ENCODE results near the gene TMEM140. TPM values are rescaled to one million over a fixed set of nuclear protein-coding genes. Genes with fewer than 3 reads are reported as not detected.

TMEM140 gene
- total and polyA plus RNA-seq, 2 experiments from 2014 or later, result 10.4 TPM; not detected in 1

GRCh38 chr7:135197343-135197742 lies 49.5 kb downstream of the TMEM140 start:
- no peaks in the 10 kb centered on the region for H3K27me3 ChIP-seq
- H3K4me1 ChIP-seq (ENCODE audit: low read depth), result peaks cover 12% of the 10 kb centered on the region
- DNase-seq (ENCODE audit: low read depth in 1 of 2, low spot score in 1 of 2), result no peak
- no peak overlapping the region for H3K4me3 ChIP-seq
- no peak for TF ChIP-seq CTCF (IDR thresholded peaks at IDR 0.05; ENCODE audit: low read depth, low read length)
- H3K36me3 ChIP-seq, result peaks cover 23% of the 10 kb centered on the region
- H3K27ac ChIP-seq, result no peak overlapping the region
- no peaks in the 10 kb centered on the region for H3K9me3 ChIP-seq (ENCODE audit: low read depth)

DNA sequence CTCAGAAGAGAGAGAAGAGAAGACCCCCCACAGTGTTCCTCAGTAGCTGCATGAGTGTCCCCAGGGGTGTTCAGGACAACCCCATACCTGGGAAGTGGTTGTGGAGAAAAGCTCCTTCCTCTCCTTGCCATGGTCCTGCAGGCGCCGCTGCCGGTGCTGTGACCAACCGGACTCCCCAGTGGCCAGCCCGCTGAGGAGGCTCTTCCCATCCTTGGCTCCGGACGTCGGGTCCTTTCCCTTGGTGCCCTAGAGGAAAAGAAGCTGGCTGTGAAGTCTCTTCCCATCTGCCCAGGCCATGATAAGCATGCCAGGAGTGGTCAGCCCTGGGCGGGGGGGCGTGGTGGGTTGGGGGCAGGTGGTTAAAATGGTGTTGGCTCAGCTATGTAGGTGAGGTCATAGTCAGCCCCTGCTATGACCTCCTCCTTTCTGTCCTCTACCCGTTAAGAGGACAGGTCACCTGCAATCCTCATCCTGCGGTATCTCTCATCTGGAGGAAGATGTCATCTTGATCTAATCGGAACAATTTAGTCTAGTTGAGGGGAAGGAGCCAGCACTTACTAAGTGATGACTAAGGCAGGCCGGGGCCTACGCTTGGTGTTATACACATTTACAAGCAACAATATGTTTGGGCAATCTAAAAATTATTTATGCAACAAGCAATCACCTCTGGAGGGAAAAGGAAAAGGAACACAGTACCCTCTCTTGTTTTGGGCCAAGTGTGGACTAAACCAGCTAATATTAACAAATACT lies 50.2 kb downstream of the TMEM140 start:
- TF ChIP-seq CTCF (IDR thresholded peaks at IDR 0.05; ENCODE audit: low read depth, low read length), result no peak
- Histone ChIP-seq H3K36me3 (peaks cover 19% of the 10 kb centered on the region), H3K9me3 (ENCODE audit: low read depth) (no peaks in the 10 kb centered on the region), H3K4me1 (ENCODE audit: low read depth) (peaks cover 12% of the 10 kb centered on the region), H3K27ac (no peak overlapping the region), H3K4me3 (no peak overlapping the region), H3K27me3 (no peaks in the 10 kb centered on the region)
- no peak for DNase-seq (ENCODE audit: low read depth in 1 of 2, low spot score in 1 of 2)

- no peak overlapping the region for H3K4me3 ChIP-seq
- DNase-seq (ENCODE audit: low read depth in 1 of 2, low spot score in 1 of 2), result no peak
- no peaks in the 10 kb centered on the region for H3K27me3 ChIP-seq
- H3K36me3 ChIP-seq, result peaks cover 21% of the 10 kb centered on the region
- no peak overlapping the region for H3K27ac ChIP-seq
- TF ChIP-seq CTCF (IDR thresholded peaks at IDR 0.05; ENCODE audit: low read depth, low read length), result no peak
- H3K4me1 ChIP-seq (ENCODE audit: low read depth), result peaks cover 12% of the 10 kb centered on the region
- no peaks in the 10 kb centered on the region for H3K9me3 ChIP-seq (ENCODE audit: low read depth)
Observed at GRCh38 chr7:135199439-135199838, 51.6 kb downstream of the TMEM140 start.

GRCh38 chr7:135200821-135201331 lies 53.0 kb downstream of the TMEM140 start:
- TF ChIP-seq CTCF (IDR thresholded peaks at IDR 0.05; ENCODE audit: low read depth, low read length), result no peak
- Histone ChIP-seq H3K9me3 (ENCODE audit: low read depth) (no peaks in the 10 kb centered on the region), H3K27ac (peak overlapping the region; percentile 36), H3K4me3 (no peak overlapping the region), H3K27me3 (no peaks in the 10 kb centered on the region), H3K36me3 (peaks cover 13% of the 10 kb centered on the region), H3K4me1 (ENCODE audit: low read depth) (peaks cover 12% of the 10 kb centered on the region)
- no peak for DNase-seq (ENCODE audit: low read depth in 1 of 2, low spot score in 1 of 2)

DNA sequence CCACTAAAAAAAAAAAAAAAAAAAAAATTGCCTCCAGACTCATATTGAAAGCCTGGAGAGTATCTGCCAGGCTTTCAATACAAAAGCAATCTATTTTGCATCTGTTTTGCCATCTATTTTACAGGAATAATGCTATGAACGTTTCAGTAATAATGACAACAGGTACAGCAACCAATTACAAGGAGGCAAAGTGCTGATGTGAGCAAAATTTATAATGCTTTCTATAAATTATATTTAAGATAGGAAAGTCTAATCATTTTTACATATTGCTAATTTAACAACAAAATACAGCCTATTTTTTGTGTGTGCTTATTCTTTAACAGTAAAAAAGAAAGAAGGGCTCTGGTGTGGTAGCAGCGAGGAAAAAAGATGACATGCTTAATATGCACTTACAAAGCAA lies 53.5 kb downstream of the TMEM140 start:
- Histone ChIP-seq H3K27me3 (no peaks in the 10 kb centered on the region), H3K36me3 (peaks cover 10% of the 10 kb centered on the region), H3K4me1 (ENCODE audit: low read depth) (peaks cover 12% of the 10 kb centered on the region), H3K9me3 (ENCODE audit: low read depth) (no peaks in the 10 kb centered on the region), H3K27ac (no peak overlapping the region), H3K4me3 (no peak overlapping the region)
- no peak for TF ChIP-seq CTCF (IDR thresholded peaks at IDR 0.05; ENCODE audit: low read depth, low read length)
- DNase-seq (ENCODE audit: low read depth in 1 of 2, low spot score in 1 of 2), result no peak
